ENCODE data around the gene KRT79.
"Not testable (repeated sequence)": the region's sequence is repeated elsewhere in the genome, so short reads cannot be mapped to it uniquely, and the experiment has no call there.

Gene KRT79

DNA sequence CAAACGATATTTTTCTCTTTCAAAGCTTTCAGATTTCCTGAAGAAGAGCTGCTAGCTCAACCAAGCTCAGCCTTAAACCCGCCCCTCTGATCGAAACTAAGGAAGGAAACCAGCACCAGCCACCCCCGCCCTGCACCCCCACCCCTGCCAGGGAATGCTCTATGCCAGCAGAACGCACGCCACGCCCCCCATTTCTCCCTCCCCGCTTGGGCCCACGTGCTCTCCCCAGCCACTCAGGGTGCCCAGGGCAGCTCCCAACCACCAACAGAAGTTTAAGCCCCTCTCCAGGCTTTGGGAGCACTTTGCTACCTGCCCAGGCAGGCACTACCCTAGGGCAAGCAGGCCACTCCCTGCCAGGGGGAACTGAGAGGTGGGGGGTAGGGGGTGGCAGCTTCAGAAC, 33.5 kb upstream of the KRT79 start:
- peaks cover 34% of the 10 kb centered on the region for H3K4me1 Mint-ChIP-seq
- H3K4me3 Mint-ChIP-seq, result peak overlapping the region; percentile 49
- no peak overlapping the region for H3K27ac Mint-ChIP-seq
- H3K27me3 Mint-ChIP-seq, result no peaks in the 10 kb centered on the region
- H3K36me3 Mint-ChIP-seq, result no peaks in the 10 kb centered on the region
- no peaks in the 10 kb centered on the region for H3K9me3 Mint-ChIP-seq

DNA sequence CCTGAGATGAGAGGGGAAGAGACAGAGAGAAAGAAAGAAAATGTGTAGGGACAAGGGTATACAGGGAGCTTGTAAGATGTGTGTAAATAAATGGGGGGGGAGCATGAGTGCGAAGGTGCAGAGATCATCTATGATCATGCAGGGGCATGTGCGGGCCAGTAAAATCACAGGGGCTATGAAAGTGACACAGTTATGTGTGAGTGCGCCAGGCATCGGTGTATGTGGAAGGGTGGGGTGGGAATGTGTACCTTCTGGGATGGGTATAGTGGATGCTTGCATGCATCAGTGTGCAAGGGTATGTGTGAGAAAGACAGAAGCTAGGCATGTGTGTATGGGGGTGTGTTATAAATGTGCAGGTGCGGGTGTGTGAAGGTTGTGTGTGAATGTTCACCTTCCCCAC, 33.0 kb upstream of the KRT79 start:
- H3K4me1 Mint-ChIP-seq, result peaks cover 34% of the 10 kb centered on the region
- H3K27ac Mint-ChIP-seq, result peak overlapping the region; percentile 31
- H3K9me3 Mint-ChIP-seq, result no peaks in the 10 kb centered on the region
- H3K27me3 Mint-ChIP-seq, result no peaks in the 10 kb centered on the region
- H3K4me3 Mint-ChIP-seq, result peak overlapping the region; percentile 46
- H3K36me3 Mint-ChIP-seq, result no peaks in the 10 kb centered on the region

DNA sequence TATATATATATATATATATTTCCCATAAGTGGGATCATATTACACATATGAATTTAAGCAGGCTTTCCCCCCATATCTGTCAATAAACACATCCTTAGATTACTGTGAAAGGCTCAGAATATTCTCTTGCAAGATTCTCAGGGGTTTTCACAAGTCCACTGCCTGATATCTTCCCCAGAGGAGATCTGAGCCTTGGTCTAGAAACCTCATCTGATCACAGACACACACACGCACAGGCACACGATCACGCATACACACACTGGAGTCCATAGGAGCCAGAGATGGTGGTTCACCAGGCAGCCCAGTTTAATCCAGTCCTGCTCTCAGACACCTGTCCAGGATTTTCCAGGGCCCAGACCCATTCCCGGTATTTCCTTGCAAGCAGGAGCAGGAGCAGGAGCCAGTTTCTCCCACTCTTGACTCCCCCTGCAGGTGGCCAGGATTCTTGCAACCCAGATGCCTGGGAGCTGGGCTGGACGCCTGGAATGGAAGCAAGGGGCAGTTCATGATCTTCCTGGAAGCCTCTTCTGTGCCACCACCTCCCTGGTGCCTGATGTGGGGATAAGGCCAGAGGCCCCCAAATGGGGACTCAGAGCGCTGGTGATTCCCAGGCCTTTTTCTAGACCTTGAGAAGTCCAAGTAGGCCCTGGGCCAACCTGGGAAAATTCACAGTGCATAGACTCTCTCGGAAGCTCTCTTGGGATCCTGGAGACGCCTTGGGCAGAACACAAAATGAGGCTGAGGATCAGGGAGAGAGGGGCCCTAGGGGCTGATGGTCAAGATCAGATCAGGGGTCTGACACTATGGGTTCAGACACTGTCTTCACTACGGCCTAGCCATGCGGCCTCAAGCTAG, 31.2 kb upstream of the KRT79 start:
- Mint-ChIP-seq H3K4me1 (peaks cover 35% of the 10 kb centered on the region), H3K4me3 (no peak overlapping the region), H3K27me3 (no peaks in the 10 kb centered on the region)

DNA sequence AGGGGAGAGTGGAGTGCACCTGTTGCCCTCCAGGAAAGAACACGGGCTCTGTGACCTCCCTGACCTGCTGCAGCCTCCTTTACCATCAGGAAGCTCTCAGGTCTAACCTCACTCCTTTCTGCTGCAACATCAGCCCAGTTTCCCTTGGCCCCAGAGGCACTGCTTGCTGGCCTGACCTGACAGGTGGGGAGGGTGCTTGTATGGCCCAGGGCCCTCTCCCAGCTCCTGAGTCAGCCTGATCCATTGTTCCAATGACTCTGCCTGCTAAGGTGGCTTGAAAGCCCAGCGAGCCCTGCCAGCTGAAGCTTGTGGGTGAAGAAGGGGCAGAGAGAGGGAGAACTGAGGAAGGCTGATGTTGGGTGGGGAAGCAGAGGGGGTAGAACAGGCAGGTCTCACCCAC, 27.9 kb upstream of the KRT79 start:
- Mint-ChIP-seq H3K4me3 (no peak overlapping the region), H3K36me3 (no peaks in the 10 kb centered on the region), H3K4me1 (peaks cover 10% of the 10 kb centered on the region), H3K27ac (no peak overlapping the region), H3K27me3 (no peaks in the 10 kb centered on the region), H3K9me3 (no peaks in the 10 kb centered on the region)

More for the DNA sequence above, 31.2 kb upstream of the KRT79 start:
- Mint-ChIP-seq H3K27ac (no peak overlapping the region), H3K9me3 (no peaks in the 10 kb centered on the region), H3K36me3 (no peaks in the 10 kb centered on the region)

DNA sequence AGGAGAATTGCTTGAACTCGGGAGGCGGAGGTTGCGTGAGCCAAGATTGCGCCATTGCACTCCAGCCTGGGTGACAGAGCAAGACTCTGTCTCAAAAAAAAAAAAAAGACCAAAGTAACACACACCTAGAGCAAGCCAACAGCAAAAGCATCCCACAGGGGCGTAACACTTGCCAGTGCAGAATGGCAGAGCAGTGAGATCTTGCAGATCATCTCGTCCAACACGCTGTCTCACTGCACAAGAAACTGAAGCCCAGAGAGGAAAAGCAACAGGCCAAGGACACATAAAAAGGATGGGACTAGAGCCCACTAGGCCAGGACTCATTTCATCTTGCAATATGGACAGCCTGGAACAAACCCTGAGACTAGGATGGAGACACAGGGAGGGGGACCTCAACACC, 27.4 kb upstream of the KRT79 start:
- no peaks in the 10 kb centered on the region for H3K9me3 Mint-ChIP-seq
- H3K27ac Mint-ChIP-seq, result no peak overlapping the region
- H3K27me3 Mint-ChIP-seq, result no peaks in the 10 kb centered on the region
- no peak overlapping the region for H3K4me3 Mint-ChIP-seq
- no peaks in the 10 kb centered on the region for H3K36me3 Mint-ChIP-seq
- peaks cover 7% of the 10 kb centered on the region for H3K4me1 Mint-ChIP-seq

DNA sequence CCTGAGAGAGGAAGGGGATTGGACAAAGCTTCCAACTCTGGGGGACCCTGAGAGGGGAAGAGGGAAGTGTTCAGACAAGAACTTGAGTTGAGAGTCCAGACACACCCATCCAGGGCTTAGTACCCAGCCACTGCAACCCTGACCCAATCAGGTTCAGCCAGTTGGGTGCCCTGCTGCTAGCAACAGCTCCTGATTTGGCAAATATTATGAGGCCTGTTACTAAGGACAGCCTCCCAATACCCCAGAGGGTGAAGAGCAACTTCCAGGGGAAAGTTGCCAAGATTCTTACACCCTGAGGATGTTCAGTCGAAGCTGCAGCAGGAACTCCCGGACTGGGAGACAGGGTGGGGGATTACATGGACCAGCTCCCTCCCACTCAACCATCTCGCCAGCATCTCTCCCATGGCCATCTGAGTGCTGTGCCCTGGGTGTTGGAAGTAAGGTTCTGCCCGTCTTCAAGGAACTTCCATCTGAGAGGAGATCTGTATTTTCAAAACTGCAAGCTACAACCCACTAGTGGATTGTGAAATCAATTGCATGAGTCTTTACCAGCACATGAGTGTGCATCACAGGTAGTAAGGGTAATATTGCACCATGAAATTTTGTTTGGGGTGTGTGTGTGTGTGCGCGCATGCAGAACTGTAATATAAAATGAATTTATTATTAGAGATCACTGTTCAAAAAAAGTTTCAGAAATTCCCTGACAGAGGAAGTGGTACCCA, 26.2 kb upstream of the KRT79 start:
- H3K9me3 Mint-ChIP-seq, result no peaks in the 10 kb centered on the region
- no peaks in the 10 kb centered on the region for H3K36me3 Mint-ChIP-seq

DNA sequence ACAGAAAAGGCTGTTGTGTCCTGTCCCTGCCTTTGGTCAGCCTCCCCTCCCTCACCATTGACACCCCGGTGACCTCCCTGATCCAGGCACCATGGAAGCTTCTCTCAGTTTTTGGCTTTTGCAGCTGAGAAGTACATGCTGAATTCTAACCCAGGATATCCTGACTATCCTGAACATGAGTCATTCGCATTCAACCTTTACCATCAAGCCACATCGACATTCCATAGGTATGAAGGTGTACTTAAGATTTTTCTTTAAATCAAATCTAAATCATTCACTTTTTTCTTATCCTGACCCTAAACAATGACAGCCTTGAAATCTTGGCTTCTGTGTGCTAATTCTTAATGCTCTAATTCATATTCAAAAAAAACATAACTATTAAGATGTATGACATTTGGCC, 23.4 kb upstream of the KRT79 start:
- no peak overlapping the region for H3K4me3 Mint-ChIP-seq
- H3K27me3 Mint-ChIP-seq, result no peaks in the 10 kb centered on the region
- no peaks in the 10 kb centered on the region for H3K36me3 Mint-ChIP-seq
- H3K9me3 Mint-ChIP-seq, result no peaks in the 10 kb centered on the region
- no peak overlapping the region for H3K27ac Mint-ChIP-seq
- H3K4me1 Mint-ChIP-seq, result peaks cover 7% of the 10 kb centered on the region

More for the DNA sequence above, 26.2 kb upstream of the KRT79 start:
- Mint-ChIP-seq H3K4me1 (peaks cover 7% of the 10 kb centered on the region), H3K27me3 (no peaks in the 10 kb centered on the region), H3K4me3 (no peak overlapping the region), H3K27ac (no peak overlapping the region)

DNA sequence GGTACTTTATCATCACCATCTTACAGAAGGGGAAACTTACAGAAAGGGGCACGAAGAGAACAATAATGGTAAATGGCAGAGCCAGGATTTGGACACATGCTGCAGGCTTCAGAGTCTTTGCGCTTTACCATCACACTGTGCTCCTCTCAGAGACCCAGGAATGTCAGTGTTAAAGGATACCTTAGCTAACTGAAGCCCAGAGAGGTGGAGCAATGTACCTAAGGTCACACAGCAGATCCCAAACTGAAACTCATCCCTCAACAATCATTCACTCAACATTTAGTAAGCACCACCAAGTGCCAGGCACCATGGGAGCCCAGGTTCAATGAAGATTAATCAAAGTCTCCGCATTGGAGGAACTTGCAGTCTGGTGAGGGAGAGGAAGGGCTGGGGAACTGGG, 22.7 kb upstream of the KRT79 start:
- H3K9me3 Mint-ChIP-seq, result no peaks in the 10 kb centered on the region
- H3K27me3 Mint-ChIP-seq, result no peaks in the 10 kb centered on the region
- no peak overlapping the region for H3K27ac Mint-ChIP-seq
- H3K4me1 Mint-ChIP-seq, result peaks cover 7% of the 10 kb centered on the region
- no peak overlapping the region for H3K4me3 Mint-ChIP-seq
- H3K36me3 Mint-ChIP-seq, result no peaks in the 10 kb centered on the region

DNA sequence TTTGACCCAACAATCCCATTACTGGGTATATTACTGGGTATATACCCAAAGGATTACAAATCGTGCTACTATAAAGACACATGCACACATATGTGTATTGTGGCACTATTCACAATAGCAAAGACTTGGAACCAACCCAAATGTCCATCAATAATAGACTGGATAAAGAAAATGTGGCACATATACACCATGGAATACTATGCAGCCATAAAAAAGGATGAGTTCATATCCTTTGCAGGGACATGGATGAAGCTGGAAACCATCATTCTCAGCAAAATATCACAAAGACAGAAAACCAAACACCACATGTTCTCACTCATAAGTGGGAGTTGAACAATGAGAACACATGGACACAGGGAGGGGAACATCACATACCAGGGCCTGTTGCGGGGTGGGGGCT, 22.0 kb upstream of the KRT79 start:
- H3K36me3 Mint-ChIP-seq, H3K27me3 Mint-ChIP-seq, H3K4me1 Mint-ChIP-seq, H3K4me3 Mint-ChIP-seq, H3K27ac Mint-ChIP-seq, H3K9me3 Mint-ChIP-seq: not testable (repeated sequence)

DNA sequence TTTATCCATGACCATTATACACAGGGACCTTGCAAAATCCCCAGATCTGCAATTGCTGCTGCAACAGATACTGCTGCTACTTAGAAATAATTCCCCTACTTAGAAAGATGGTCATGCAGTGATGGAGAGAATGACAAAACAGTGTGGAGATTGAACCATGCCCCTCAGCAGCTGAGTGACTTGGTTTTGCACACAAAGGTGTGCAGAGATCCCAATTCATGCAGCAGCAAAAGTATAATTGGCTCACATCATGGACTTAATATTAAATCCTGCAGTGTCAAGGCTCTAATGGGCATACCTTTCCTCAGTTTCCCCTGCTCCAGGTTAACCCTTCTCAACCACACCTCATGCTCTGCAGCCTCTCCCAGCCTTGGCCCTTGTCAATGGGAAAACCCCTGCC, 17.7 kb upstream of the KRT79 start:
- H3K4me3 Mint-ChIP-seq, result no peak overlapping the region
- H3K36me3 Mint-ChIP-seq, result no peaks in the 10 kb centered on the region
- H3K27ac Mint-ChIP-seq, result no peak overlapping the region
- no peaks in the 10 kb centered on the region for H3K9me3 Mint-ChIP-seq
- H3K27me3 Mint-ChIP-seq, result no peaks in the 10 kb centered on the region
- H3K4me1 Mint-ChIP-seq, result no peaks in the 10 kb centered on the region

DNA sequence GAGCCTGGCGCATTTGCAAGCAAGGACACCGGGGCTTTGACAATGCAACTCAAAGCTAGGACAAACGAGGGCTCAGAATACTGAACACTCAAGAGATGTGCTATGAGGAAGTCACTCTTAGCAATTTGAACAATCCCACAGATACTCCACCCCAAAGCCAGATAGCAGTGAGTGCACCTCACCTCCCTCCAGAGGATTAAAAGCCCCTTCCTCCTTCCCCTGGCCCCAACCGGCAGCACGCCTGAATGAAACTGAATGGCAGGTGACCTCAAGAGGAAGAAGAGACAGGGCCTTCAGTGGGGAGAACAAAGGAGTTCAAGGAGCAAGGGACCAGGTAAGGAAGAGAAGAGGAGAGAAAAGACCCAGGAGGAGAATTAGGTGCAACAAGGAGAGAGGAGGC, 16.6 kb upstream of the KRT79 start:
- H3K36me3 Mint-ChIP-seq, result no peaks in the 10 kb centered on the region
- H3K9me3 Mint-ChIP-seq, result no peaks in the 10 kb centered on the region
- no peak overlapping the region for H3K27ac Mint-ChIP-seq
- no peak overlapping the region for H3K4me3 Mint-ChIP-seq
- no peaks in the 10 kb centered on the region for H3K4me1 Mint-ChIP-seq
- H3K27me3 Mint-ChIP-seq, result no peaks in the 10 kb centered on the region

DNA sequence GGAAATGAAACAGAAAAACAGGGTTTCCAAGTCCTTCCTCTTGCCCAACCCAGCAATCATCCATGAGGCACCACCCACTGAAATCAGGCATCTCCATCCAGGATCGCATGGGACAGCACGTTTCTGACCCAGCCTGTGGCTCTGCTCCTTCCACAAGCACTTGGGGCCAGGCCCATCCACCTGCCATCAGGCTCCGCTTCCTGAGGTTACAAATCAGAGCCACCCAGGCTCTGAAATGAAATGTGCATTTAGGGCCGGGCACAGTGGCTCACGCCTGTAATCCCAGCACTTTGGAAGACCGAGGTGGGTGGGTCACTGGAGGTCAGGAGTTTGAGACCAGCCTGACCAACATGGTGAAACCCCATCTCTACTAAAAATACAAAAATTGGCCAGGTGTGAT, 15.4 kb upstream of the KRT79 start:
- H3K4me3 Mint-ChIP-seq, result no peak overlapping the region
- H3K27ac Mint-ChIP-seq, result no peak overlapping the region
- H3K4me1 Mint-ChIP-seq, result no peaks in the 10 kb centered on the region
- no peaks in the 10 kb centered on the region for H3K36me3 Mint-ChIP-seq
- no peaks in the 10 kb centered on the region for H3K9me3 Mint-ChIP-seq
- H3K27me3 Mint-ChIP-seq, result no peaks in the 10 kb centered on the region

DNA sequence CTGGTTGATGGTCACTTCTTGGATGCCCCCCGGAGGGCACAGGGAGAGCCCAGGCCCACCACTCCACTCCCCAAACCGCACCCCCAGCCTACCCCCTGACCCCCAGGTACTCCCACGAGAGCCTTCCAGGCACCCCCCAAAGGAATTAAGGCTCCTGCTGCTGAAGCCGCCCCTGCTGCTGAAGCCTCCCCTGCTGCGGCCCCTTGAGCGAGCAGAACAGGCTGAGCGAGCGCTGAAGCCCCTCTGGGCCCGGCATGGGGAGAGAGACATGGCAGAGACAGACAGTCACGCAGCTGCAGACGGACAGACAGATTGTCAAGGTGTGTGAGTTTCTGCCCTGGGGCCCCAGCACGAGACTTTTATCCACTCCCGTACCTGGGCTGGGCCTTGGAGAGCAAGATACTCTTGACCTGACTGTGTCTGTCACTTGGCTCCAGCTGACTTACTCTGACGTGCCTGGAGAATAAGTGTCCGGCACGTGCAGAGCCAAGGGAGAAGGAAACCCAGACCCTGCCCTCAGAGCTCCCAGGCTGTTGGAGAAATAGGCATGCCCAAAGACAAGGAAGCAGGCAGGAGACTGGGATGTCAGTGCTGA, 14.6 kb upstream of the KRT79 start, which contains the start of gene KRT78:
TSS of gene KRT78 (minus strand) at position 334 of the 595 bp plus-strand sequence. CDS start at position 270, 64 bp downstream.
- Mint-ChIP-seq H3K9me3 (no peaks in the 10 kb centered on the region), H3K4me1 (no peaks in the 10 kb centered on the region), H3K27ac (no peak within 1 kb of the TSS), H3K36me3 (no peaks in the 10 kb centered on the region), H3K4me3 (no peak within 1 kb of the TSS), H3K27me3 (no peaks in the 10 kb centered on the region)

DNA sequence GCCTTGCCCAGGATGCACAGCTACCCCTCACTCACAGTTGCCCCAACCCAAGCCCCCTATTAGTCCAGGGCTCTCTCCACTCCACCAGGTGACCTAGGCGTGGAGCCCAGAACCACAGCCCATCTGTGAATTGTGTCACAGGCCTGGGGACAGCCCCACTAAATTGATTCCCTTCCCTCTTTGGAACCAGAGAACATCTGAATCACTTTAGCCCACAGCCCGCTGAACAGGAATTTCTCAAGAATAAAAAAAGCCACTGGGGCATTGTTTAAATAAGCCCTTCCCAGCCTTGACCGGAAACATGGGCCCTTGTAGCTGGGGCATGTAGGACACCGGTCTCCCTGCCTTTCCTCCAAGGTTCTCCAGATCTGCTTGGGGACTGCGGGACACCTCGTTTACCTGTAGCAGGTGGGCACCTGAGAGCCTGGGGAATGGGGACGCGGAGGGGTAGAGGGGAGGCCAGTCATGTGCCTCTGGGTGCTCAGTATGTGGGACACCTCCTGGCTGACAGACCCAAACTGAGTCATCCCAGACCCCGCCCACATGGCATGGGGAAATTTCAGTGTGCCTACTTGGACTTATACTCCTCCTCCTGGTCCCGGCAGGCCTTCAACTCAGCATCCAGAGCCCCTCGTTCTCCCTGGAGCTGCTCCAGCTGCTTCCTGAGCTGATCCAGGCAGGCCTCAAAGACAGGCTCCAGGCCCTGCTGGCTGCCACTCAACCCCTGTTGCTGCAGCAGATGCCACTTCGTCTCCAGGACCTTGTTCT, 13.4 kb upstream of the KRT79 start:
- no peak overlapping the region for H3K27ac Mint-ChIP-seq
- H3K9me3 Mint-ChIP-seq, result no peaks in the 10 kb centered on the region
- H3K27me3 Mint-ChIP-seq, result no peaks in the 10 kb centered on the region
- no peaks in the 10 kb centered on the region for H3K36me3 Mint-ChIP-seq
- H3K4me3 Mint-ChIP-seq, result no peak overlapping the region
- H3K4me1 Mint-ChIP-seq, result peaks cover under 1% of the 10 kb centered on the region

DNA sequence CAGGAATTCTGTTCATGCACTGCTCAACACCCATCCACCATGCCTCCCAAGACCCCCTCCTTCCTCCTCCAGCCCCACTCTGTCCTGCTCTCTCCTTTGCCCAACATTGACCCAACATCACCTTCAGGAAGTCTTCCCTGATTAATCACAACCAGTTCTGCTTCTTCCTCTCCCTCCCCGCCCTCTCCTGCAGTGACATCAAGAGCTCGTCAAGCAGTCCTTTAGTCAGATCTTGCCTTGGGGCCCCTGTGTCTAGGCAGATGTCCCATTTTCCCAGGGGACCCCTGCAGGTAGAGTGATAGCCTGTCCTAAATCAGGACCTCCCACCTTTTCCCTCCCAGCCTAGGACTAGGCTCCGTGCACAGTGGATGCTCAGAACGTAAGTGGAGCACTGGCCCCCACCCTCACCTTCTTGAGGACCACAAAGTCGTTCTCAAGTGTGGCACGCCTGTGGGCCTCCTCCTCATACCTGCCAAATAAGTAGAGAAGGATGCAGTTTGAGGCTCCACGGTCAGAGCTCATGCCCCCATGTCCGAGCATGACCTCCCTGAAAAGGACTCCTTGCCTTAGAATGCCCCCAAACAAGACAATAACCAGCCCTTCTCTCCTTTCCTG, 12.4 kb upstream of the KRT79 start:
- H3K9me3 Mint-ChIP-seq, result no peaks in the 10 kb centered on the region
- no peaks in the 10 kb centered on the region for H3K36me3 Mint-ChIP-seq
- H3K27ac Mint-ChIP-seq, result no peak overlapping the region
- H3K27me3 Mint-ChIP-seq, result no peaks in the 10 kb centered on the region
- no peak overlapping the region for H3K4me3 Mint-ChIP-seq
- peaks cover 6% of the 10 kb centered on the region for H3K4me1 Mint-ChIP-seq
